NCI-H524 (cell line): Measurements from ENCODE around the gene AAR2.

ENCODE experiments used
- DNase-seq, 2 experiments: peaks; one replicate each; lab custom pipeline; 2025; lab: John Stamatoyannopoulos, UW

AAR2 gene

DNA sequence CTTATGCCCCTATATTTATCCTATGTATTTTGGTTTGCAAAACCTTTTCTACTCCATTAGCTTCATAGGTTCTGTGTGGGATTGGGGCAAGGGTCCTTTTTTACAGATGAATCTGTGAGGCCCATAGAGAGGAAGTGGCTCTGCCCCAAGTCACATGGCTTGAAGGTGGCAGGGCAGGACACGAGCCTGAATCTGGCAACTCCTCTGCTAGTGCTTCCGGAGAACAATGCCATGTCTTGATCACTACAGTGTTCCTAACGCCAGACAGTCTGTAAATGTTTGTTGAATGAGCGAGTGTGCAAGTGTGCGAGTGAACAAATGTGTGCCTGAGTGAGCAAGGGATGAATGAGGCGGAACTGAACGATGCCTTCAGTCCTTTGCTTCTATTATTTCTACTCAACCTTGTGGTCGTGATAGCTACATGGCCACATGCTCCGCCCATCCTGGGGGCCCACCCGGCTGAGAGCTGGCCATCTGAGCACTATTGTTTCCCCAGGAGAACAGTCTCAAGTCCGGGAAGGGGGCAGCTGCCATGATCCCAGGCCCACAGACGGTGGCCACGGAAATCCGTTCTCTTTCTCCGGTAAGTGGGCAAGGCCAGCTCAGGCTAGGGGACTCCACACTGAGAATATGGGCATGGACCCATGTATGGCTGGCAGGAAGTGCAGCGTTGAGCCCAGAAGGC is 17.8 kb upstream of the AAR2 start:
- no peak for DNase-seq

DNA sequence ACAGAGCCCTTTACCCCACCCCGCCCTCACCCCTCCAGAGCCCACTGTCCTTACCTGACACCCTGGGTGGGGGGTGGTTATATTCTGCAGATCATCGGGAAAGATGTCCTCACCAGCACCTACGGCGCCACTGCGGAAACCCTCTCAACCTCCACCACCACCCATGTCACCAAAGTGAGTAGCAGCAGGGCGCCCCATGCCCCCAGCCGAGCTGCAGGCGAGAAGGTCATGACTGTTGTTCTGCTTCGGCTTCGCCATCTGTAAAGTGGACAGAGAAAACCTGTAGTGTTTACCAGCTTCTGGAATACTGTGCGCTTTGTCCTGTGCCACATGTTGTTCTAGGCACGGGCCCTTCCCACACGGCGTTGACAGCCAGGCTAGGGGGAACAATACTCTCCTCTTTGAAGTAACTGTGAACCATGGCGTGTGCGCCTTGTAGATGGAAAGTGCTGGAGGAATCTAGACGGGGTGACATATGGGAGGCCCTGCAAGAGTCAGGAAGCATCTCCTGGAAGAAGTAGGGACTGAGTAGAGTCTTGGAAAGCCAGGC is 16.5 kb upstream of the AAR2 start:
- no peak for DNase-seq

DNA sequence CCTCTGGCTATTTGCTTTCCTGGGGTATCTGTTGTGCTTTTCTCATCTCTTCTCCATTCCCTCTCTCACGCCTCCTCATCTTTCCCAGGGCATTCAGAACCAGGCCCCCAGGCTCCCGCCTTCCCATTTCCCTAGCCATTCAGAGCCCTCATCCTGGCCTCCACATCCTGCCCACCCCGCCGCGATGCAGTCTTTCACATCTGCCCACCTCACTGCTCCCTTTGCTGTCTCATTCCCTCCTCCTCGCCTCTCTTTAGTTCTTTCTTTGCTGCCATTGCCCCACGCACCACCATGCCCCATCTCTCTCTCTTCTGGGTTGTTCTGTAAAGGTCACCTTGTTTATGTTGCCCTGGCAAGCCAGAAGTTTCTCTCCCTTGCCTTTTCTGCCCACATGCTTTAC is 10.6 kb upstream of the AAR2 start:
- no peak for DNase-seq

DNA sequence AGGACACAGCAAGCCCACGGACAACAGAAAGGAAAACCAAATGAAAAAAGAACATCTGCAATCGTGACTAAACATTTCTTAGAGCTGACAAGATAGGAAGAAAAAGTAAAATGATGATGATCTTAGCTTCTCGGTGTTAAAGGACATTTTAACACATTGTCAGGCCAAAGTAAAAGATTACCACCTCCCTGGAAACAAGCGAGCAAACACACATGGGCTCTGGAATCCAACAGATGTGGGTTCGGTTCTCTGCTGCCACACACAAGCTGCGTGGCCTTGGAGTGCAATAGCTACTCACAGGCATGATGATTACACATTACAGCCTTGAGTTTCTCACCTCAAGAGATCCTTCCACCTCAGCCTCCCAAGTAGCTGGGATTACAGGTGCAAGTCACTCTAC is 7.5 kb upstream of the AAR2 start:
- no peak for DNase-seq

DNA sequence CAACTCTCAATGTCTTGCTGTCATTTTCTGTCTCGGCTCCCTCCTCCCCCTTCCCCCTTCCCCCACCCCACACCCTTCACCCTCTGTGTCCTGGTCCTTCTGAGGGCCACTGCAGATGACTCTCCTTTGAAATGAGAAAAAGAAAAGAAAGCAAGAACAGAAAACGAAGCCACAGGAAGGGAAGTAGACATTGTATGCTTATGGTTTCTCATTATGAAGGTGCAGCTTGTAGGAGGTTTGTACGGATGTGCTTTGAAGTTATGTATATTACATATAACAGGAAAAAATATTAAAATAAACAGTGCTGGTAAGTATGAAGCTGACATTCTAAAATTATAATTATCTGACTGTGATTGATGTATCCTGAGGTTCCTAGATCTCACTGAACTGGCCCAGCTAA is 6.3 kb upstream of the AAR2 start:
- no peak for DNase-seq

DNA sequence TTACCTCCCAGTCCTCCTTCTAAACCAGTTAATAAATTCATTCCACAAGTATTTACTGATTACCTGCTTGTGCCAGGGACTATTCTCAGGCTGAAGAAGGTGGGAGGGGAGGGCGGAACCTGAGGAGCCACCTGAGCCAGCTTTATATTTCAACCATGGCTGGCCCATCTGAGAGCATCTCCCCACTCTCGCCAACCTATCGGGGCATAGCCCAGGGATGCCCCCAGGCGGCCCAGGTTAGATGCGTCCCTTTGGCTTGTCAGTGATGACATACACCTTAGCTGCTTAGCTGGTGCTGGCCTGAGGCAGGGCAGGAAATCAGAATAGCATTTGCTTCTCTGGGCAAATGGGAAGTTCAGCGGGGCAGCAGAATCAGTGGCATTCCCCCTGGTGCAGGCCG is 4.9 kb upstream of the AAR2 start:
- no peak for DNase-seq

DNA sequence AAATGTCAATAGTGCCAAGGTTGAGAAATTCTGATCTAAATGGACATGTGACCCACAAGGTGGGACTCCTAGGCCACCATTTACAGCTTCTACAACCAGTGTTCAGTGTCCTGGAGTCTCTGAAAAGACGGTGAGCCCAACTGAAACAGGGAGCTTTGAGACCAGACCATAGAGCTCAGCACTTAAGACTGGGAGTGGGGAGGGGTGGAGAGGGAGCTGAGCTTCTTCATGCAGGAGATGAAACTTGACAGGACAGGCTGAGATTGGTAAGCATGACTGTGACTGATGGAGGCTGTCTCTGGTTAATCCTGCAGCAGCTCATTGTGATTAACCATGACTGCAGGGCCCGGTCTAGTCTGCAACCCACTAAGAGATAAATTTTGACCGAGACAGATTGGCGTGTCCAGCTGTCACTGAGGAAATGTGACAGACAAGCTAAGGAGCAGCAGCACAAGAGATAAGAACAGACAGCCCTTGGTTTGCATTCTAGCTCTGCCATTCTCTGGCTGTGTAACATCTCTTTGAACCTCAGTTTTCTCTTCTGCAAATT is 1.4 kb upstream of the AAR2 start:
- no peak for DNase-seq

DNA sequence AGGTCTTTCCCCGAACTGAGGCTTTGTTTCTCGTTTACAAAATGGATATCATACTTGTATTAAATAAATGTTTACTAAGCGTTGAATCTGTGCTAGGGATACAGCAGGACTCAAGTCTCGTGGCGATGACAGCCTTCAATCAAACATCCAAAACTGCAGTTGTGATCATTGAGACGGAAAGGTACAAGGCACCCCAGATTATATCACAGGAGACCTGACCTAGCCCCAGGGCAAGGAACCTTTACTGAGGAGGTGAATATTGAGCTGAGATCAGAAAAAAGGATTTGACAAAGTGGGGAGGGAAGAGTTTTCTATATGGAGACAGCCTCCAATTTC is 476 bp downstream of the AAR2 start:
- DNase-seq, result no peak

DNA sequence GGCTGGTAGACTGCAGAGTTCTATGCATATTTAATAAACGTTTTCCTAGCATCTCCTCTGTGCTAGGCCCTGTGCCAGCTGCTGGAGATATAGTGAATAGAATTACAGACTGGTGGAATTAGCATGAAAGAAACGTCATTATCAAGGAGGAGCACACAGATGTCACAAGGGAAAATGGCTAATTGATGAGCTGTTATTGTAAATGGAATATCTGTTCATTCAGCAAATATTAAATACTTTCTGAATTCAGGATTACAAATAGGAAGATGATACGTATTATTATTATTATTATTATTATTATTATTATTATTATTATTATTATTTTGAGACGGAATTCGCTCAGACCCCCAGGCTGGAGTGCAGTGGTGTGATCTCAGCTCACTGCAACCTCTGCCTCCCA is 1.2 kb downstream of the AAR2 start:
- no peak for DNase-seq

DNA sequence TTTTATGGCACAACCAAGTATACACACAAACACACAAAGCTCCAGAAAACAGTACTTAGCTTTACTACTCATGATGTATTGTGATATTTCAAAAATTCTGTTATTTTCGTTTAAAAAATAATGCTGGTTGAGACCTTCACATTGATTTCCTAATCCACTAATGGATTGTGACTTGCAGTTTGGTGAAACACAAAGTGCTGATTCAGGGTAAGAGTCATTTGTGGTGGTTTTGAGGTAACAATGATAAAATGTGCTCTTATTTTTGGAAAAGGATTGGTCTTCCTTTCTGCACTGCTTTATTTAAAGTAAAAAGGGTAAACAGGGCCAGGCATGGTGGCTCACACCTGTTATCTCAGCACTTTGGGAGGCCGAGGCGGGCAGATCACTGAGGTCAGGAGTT is 1.9 kb downstream of the AAR2 start:
- no peak for DNase-seq

DNA sequence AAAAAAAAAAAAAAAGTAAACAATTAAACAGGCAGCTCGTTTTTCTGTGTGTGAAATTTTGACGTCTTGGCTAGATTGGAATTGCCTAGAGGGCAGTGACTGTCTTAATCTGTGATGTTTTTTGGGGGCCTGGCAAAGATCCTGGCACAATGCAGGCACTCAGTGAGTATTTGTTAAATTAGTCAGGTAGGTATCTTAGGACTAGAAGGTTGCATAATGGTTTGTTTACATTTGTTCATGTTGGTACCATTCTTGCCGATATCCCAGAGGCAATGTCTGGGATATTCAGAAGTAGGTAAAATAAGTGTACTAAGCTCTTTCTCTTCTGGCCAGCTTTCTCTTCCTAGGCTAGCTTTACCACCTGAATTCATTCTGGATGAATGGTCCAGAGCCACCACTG is 2.5 kb downstream of the AAR2 start:
- DNase-seq, result no peak

DNA sequence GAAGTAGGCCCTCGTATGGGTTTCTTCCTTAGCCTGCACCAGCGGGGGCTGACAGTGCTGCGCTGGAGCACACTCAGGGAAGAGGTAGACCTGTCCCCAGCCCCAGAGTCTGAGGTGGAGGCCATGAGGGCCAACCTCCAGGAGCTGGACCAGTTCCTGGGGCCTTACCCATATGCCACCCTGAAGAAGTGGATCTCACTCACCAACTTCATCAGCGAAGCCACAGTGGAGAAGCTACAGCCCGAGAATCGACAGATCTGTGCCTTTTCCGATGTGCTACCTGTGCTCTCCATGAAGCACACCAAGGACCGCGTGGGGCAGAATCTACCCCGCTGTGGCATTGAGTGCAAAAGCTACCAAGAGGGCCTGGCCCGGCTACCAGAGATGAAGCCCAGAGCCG is 3.8 kb downstream of the AAR2 start:
- no peak for DNase-seq

DNA sequence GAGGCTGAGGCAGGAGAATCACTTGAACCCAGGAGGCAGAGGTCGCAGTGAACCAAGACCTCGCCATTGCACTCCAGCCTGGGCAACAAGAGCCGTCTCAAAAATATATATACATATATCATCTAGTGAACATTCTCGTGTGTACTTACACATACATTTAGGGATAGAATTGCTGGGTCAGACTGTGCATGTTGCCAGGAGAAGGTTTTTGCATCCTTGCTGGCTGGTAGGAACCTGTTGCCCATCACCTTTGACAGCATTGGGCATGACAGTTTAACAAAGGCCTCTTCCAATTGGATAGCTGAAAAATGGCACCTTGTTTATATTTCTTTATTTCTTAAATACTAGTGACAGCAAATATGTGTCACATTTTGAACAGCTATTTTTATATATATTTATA is 5.4 kb downstream of the AAR2 start:
- no peak for DNase-seq

DNA sequence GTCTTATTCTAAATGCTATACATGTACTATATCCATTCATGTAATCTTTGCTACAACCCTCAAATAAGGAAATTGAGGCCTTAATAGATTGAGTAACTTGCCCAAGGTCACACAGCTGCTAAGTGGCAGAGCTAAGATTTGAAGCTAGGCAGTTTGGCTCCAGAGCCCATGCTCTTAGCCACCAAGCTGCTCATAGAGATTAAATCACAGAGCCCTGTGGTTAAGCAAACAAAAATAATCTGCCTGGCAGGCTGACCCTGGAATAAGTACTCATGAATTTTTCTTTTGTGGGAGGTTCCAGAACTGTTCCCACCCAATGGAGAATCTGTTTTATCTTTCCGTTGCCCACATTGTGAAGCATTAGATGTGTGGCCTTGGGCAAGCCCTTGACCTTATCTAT is 7.4 kb downstream of the AAR2 start:
- no peak for DNase-seq

DNA sequence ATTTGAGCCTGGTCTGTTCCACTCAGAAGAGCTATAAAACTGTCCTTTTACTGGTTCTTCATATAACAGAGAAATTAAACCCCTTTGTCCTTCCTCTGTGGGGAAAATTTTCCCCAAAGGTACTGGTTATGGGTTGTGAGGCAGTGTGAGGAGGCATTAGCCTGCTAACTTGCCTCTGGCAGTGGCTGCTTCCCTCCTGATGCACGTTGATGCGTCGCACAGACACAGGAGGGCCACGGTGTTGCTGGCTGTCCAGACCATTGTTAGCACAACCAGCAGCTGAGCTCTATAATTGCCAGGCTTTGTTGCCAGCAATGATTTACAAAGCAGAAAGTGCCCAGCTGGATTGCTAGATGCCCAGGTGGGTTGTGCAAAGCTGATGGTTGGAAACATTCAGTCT is 10.1 kb downstream of the AAR2 start:
- DNase-seq, result no peak

DNA sequence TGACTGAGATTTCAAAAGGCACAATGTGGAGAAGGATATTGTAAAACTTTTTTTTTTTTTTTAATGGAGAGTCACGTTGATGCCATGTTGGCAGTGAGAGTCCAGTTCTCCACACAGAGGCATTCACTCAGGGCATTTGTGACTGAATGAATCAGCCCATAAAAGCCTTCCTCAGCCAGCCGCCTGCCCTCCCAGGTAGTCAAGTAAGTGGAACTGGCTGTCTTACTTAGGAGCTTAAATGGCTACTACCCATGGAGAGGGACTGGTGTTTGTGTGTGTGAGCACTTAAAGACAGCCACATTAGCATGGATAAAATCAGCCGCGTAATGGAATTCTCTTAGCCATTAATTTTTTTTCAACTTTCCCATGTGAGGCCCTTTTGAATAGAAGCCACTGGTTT is 12.6 kb downstream of the AAR2 start:
- DNase-seq, result no peak

DNA sequence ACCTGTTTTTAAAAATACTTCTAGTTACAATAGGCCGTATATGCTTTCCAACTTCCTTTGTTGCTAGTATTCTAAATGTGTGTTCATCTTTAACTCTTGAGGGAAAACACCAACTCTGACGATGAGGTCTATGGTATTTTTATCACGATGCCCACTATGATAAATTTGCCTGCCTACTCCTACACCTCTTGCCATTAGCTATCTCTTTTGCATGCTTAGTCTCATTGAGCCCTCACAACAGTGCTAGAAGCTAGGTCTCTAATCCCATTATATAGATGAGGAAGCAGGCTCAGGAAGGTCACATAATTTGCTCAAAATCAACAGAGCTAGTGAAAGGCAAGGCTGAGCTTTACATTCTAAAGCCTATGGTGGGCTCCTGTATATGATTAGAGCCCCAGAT is 13.2 kb downstream of the AAR2 start:
- DNase-seq, result no peak

DNA sequence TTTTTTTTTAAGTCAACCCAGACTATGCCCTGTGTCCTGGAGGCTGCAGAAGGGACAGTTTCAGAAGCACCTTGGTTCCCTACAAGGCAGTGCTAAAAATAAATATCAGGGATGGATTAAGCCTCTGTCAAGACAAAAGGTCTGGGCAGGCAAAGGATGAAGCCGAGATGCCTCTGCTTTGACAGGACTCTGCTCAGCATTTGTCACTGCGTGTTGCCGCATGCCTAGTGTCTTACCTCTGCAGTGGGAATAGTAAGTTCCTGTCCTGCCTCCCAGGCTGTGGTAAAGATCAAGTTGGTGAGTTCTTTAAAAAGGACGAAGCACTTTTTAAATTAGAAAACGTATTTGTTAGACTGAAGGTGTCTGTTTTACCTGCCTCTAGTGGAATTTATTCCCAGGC is 15.1 kb downstream of the AAR2 start:
- no peak for DNase-seq

DNA sequence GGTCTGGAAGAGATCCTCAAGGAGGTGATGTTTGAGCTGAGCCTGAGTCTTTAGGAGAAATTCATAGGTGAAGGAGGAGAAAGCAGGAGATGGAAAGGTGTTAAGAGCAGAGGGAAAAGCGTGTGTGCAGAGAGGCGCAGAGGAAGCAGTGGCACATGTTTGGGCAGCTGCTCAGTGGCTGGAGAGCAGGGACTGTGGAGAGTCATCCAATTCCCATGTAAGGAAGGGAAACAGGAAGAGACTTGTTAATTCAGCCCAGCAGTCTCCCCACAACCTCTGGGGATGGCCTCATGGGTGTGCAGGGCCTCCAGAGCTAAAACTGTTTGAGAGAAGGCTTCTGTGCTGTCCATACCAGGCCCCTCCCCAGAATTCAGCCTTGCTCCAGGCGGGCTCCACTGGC is 16.2 kb downstream of the AAR2 start:
- DNase-seq, result no peak

DNA sequence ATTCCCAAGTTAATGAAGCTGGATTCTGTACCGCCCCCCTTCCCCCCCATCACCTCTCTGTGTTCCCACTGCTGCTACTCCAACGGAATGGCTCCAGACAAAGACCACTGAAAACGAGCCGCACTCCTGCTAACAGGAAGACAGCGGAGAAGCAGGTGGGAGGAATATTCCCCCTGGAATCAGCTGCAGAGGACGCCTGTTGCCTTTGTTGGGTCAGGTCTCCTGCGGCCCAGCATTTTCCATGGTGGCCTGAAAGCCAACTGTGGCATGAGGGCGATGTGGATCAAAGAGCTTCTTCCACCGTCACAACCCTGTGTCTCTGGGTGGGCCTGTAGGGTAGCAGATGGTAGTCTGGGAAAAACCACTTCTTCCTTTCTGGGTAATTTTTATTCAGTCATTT is 16.8 kb downstream of the AAR2 start:
- DNase-seq, result no peak

DNA sequence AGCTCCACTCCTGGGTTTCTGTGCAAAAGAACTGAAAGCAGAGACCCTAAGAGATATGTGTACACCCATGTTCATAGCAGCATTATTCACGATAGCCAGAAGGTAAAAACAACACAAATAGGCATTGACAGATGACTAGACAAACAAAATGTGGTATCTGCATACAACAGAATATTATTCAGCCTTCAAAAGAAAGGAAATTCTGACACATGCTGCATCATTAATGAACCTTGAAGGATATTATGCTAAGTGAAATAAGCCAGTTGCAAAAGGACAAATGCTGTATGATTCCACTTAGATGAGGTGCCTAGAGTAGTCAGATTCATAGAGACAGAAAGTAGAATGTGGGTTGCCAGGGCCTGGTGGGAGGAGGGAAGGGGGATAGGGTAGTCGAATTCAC is 17.8 kb downstream of the AAR2 start:
- DNase-seq, result no peak

DNA sequence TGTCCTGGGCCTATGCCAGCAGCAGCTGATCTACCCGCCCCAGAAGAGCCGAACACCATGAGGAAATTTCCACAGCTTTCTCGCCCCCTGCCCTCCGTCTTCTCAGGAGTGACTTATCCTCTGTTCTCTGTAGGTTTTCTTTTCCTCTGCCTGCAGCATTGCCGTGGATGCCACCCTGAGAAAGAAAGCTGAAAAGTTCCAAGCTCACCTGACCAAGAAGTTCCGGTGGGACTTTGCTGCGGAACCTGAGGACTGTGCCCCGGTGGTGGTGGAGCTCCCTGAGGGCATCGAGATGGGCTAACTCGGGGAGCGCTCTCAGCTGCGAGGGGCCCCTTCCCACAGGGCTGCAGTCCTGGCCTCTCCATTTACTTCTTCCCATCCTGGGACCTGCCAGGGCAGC is 19.2 kb downstream of the AAR2 start:
- DNase-seq, result no peak

DNA sequence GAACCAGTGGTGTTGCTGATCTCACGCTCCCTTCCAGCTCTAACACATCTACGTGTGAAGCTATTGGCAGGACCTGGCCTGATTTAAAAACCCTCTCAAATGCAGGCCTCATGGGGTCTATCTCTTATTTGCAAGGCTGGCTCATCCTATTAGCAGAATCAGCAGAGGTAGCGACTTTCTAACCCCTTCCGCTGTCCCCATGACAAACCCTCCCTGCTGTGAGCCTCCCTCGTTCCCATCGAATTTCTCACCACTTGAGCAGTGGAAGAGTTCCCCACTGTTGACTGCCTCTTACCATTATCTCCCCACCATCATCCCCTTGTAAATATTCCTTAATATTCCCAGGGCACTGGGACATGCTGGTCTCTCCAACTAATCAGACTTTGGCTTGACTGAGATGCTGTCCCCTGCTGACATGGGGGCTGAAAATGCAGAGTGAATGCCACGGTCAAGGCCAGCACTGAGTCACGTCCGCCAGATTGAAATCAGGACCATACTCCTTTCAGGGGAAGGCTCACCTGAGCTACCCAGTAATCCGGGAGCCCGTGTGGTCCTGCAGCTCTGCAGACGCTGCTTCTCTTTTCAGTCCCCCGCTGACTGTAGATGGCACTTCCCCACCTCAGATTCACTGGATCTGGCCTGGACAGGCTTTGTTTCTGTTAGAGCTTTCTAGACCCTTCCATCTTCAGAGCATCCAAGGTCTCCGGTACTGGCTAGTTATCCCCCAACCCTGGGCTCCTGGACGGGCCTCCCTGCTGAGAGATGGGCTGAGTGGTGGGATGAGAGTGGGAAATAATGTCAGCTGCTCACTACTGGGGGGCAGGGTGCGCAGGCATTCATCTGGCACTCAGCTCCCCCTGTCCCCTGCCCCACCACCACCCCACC is 23.1 kb downstream of the AAR2 start:
- no peak for DNase-seq
